Hepatic stellate cell (primary cell): ENCODE results near the gene RAB7A.

ENCODE experiments used
- DNase-seq: peaks from one replicate; pipeline ENCODE4 v3.0.0; 2011; ENCODE audit warnings: low spot score

Gene RAB7A

GRCh38 chr3:128726023-128727016 is at the start of gene RAB7A:
RAB7A (plus strand) TSS chr3:128726183; CDS start chr3:128795368, 69,185 bp downstream.
- peak; percentile 96 for DNase-seq

- no peak for DNase-seq
Observed at GRCh38 chr3:128679338-128679737, 46.6 kb upstream of the RAB7A start.

GRCh38 chr3:128680603-128681368 is 45.2 kb upstream of the RAB7A start:
- DNase-seq, result peak; percentile 99

- no peak for DNase-seq
Observed at GRCh38 chr3:128681369-128681829, 44.6 kb upstream of the RAB7A start.

GRCh38 chr3:128683957-128684356 is 42.0 kb upstream of the RAB7A start:
- no peak for DNase-seq

GRCh38 chr3:128684986-128685726 is 40.8 kb upstream of the RAB7A start:
- DNase-seq, result no peak

- no peak for DNase-seq
Observed at GRCh38 chr3:128686465-128686864, 39.5 kb upstream of the RAB7A start.

- DNase-seq, result no peak
Observed at GRCh38 chr3:128689060-128689459, 36.9 kb upstream of the RAB7A start.

- no peak for DNase-seq
Observed at GRCh38 chr3:128693696-128694095, 32.3 kb upstream of the RAB7A start.

- no peak for DNase-seq
Observed at GRCh38 chr3:128697341-128697740, 28.6 kb upstream of the RAB7A start.

- peak; percentile 62 for DNase-seq
Observed at GRCh38 chr3:128698211-128699047, 27.6 kb upstream of the RAB7A start.

GRCh38 chr3:128701342-128702212 is 24.4 kb upstream of the RAB7A start:
- no peak for DNase-seq

GRCh38 chr3:128702391-128702790 is 23.6 kb upstream of the RAB7A start:
- DNase-seq, result no peak

GRCh38 chr3:128703561-128703960 is 22.4 kb upstream of the RAB7A start:
- DNase-seq, result no peak

GRCh38 chr3:128706086-128706615 is 19.8 kb upstream of the RAB7A start:
- no peak for DNase-seq

GRCh38 chr3:128707928-128708494 is 18.0 kb upstream of the RAB7A start:
- no peak for DNase-seq

GRCh38 chr3:128709038-128709437 is 16.9 kb upstream of the RAB7A start:
- DNase-seq, result no peak

GRCh38 chr3:128709506-128710210 is 16.3 kb upstream of the RAB7A start:
- DNase-seq, result no peak
